ENCODE data around the gene CARD11.

Gene CARD11

DNA sequence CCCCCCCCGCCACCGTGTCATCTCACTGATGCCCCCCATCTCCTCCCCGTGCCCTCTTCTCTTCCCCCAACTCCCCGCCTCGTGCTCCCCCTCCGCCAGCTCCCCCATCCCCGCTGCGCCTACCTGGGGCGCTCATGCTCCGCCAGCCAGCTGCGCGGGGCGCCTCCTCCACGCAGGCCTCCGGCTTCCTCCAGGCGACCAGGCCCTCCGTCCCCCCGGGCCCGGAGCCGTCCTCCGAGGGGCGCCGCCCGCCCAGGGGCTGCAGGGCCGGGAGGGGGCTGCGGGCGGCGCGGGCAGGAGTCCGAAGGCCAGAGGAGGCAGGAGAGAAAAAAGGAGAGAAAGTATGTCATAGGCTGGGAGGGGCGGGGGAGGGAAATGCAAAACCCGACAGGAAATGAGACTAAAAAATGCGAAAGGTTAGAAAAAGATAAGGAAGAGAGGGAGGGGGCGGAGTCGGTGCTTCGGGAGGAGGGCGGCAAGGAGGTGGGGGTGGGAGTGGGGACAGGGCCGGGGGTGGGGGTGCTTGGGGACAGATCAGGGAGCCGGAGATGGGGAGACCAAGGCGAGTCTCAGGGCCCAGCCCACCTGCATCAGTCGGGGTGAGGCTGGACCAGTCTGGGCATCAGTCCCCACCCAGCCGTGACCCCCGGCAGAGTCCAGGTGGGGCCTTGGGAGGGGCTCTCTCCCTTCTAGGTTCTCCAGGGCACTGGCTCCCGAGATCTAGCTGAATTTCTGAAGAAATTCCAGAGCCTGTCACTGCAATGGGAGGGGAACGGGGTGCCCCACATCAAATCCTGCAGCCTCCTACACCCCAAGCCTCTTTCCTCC, at the start of gene CARD11:
CARD11 (minus strand) TSS at position 324 of the 828 bp plus-strand sequence. CDS start 85,361 bp downstream, outside the sequence.
- DNase-seq (ENCODE audit: extremely low read depth, low read depth), result no peak
- TF ChIP-seq, protein P1, sequence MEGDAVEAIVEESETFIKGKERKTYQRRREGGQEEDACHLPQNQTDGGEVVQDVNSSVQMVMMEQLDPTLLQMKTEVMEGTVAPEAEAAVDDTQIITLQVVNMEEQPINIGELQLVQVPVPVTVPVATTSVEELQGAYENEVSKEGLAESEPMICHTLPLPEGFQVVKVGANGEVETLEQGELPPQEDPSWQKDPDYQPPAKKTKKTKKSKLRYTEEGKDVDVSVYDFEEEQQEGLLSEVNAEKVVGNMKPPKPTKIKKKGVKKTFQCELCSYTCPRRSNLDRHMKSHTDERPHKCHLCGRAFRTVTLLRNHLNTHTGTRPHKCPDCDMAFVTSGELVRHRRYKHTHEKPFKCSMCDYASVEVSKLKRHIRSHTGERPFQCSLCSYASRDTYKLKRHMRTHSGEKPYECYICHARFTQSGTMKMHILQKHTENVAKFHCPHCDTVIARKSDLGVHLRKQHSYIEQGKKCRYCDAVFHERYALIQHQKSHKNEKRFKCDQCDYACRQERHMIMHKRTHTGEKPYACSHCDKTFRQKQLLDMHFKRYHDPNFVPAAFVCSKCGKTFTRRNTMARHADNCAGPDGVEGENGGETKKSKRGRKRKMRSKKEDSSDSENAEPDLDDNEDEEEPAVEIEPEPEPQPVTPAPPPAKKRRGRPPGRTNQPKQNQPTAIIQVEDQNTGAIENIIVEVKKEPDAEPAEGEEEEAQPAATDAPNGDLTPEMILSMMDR (IDR thresholded peaks at IDR 0.05; ENCODE audit: low read depth, low read length), result no peak

DNA sequence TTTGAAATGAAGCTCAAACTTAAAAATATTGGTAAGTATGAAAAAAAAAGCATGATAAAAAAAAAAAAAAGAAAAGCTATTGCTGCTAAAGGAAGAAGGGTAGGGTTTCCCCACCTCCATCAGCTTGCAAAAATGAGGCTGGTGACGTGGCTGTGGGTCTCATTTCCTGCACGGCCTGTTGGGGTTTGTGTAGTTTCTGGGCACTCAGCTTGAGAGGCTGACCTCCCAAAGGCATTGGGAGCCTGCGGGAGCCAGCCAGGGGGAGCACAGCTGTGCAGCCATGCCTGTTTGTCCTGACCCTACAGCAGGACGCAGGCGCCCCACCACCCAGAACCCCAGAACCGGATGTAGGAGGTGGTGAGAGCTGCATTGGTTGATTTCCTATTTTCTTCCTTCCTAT, 48.8 kb upstream of the CARD11 start:
- TF ChIP-seq, protein P1 (IDR thresholded peaks at IDR 0.05; ENCODE audit: low read depth, low read length), result no peak
- no peak for DNase-seq (ENCODE audit: extremely low read depth, low read depth)

DNA sequence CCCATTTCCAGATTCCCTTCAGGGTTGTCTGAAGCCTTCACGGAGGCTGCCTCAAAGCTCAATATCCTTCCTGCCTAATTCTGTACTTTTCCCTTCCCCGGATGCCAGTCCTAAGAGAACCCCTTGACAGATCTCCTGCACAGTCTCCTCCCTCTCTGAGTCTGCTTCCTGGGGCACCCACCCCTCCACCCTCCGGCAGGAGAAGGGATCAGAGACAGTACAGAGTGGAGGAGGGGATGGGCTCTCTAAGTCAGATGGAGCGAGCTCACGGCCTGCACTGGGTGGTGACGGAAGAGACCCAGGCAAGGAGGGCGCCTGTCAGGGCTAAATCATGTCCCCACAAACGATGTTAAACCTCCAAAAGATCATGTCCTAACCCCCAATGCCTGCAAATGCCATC, 48.0 kb upstream of the CARD11 start:
- TF ChIP-seq, protein P1 (IDR thresholded peaks at IDR 0.05; ENCODE audit: low read depth, low read length), result no peak
- DNase-seq (ENCODE audit: extremely low read depth, low read depth), result no peak

DNA sequence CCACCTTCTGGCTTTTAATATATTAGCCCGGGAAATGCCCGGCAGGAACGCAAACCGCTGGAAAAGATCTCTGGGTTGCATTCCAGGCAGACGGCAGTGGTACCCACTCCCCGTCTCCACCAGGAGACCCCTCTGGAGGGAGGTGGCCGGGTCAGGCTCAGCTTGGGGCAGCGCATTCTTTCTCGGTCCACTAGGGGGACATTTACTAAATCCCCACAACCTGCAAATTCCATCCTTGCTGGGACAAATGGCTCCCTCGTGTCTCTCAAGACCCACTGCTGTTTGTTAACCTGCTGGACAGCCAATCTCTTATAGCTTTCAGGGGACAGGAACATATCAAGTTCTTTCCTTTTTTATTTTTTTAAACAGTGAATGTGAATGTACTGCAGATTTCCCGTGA, 45.8 kb upstream of the CARD11 start:
- DNase-seq (ENCODE audit: extremely low read depth, low read depth), result no peak

DNA sequence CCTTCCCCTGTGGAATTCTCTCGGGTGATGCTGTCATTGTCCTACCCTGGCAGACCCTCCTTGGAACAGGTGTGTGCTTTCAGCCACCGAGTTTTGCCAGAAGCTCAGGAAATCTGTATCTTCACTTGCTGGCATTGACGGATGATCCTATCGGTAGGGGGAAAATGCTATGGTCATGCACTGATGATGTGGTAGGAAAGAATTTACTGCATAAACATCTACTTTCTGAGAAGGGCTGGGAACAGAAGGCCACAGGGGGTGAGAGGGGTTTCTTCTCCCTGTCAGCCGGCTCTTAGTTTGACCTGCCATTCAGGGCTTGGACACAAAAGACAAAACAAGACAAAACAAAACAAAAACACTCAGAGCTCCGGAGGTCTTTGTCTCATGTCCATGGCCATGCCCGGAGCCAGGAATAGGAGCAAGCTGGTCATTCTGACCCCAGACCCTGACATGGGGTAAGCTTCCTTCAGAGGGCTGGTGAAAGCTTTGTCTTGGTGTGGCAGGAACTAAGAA, 43.6 kb upstream of the CARD11 start:
- TF ChIP-seq, protein P1 (IDR thresholded peaks at IDR 0.05; ENCODE audit: low read depth, low read length), result no peak
- no peak for DNase-seq (ENCODE audit: extremely low read depth, low read depth)

More for the DNA sequence above, 45.8 kb upstream of the CARD11 start:
- TF ChIP-seq, protein P1 (IDR thresholded peaks at IDR 0.05; ENCODE audit: low read depth, low read length), result no peak; the same call in none of the 2 replicates

DNA sequence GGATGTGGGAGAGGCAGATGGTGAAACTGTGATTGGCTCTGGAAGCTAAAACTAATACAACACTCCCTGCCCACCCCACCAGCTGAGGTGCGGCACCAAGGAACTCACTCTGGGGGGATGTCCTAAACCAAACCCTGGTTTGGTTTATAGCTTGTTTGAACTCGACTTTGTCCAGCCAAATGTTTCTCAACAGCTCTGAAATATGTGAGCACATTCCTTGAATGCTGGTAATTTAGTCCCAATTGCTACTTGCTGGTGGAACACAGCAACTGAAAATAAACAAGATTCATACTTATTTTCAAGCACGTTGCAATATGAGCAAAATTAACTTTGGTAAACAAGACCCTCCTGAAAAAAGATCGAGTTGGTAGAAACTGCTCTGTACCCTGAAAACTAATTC, 39.7 kb upstream of the CARD11 start:
- no peak for DNase-seq (ENCODE audit: extremely low read depth, low read depth)
- TF ChIP-seq, protein P1 (IDR thresholded peaks at IDR 0.05; ENCODE audit: low read depth, low read length), result no peak

DNA sequence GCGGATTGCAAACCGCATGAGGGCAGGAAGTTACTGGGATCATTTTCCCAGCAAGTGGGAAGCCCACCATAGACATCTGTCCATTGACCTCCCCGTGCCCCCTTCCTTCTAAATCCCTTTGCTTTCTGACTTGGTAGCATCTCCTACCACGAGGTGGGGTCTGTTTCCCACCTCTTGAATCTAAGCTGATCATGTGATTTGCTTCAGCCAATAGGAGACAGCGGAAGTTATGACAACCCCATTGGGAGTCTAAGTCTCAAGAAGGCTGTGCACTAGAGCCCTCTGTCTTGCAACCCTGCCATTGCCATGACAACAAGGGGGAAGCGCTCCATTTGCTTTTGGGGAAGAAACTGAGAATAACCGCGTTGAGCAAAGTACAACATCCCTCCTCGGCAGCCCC, 39.2 kb upstream of the CARD11 start:
- TF ChIP-seq, protein P1 (IDR thresholded peaks at IDR 0.05; ENCODE audit: low read depth, low read length), result no peak
- no peak for DNase-seq (ENCODE audit: extremely low read depth, low read depth)

Measured in AG09319 (cell line).